Keratinocyte (primary cell): ENCODE measurements around the gene MAP3K5. TPM values are rescaled to one million over a fixed set of nuclear protein-coding genes. Genes with fewer than 3 reads are reported as not detected.

Experiments
- DNase-seq: peaks from one replicate; pipeline ENCODE4 v3.0.0-alpha.2; 2011; ENCODE audit warnings: low read depth, missing footprints, low spot score
- FAIRE-seq: peaks from 2 replicates; lab custom pipeline; 2011; peaks lifted over from hg19 to GRCh38; lab: Jason Lieb, UNC
- H2AFZ ChIP-seq: 2 replicates; pipeline ENCODE4 v1.6.0; 2012; ENCODE audit warnings: low read length, control low read depth, inconsistent platforms; ENCODE audit not compliant: control insufficient read depth
- H3K27ac ChIP-seq: 2 replicates; pipeline ENCODE4 v1.5.1; 2011; ENCODE audit warnings: low read length; ENCODE audit not compliant: control insufficient read depth, insufficient read depth
- H3K27me3 ChIP-seq: 3 replicates; pipeline ENCODE4 v1.6.0; 2011; ENCODE audit warnings: low read length; ENCODE audit not compliant: control insufficient read depth, insufficient read depth; ENCODE audit errors: extremely low read depth
- H3K36me3 ChIP-seq, 2 experiments: 2 replicates in 1 of 2; 3 replicates in 1 of 2; pipeline ENCODE4 v1.5.1; 2011; ENCODE audit warnings: low read length in 2 of 2, mild to moderate bottlenecking in 1 of 2; ENCODE audit not compliant: control insufficient read depth in 2 of 2, insufficient read depth in 2 of 2; ENCODE audit errors: extremely low read depth in 1 of 2
- H3K4me1 ChIP-seq: 3 replicates; pipeline ENCODE4 v1.5.1; 2011; ENCODE audit warnings: low read length; ENCODE audit not compliant: control insufficient read depth, insufficient read depth; ENCODE audit errors: extremely low read depth
- H3K4me2 ChIP-seq: 3 replicates; pipeline ENCODE4 v1.6.0; 2011; ENCODE audit warnings: low read depth, low read length; ENCODE audit not compliant: control insufficient read depth, insufficient read depth; ENCODE audit errors: extremely low read depth
- H3K4me3 ChIP-seq, 3 experiments: fragments of 200-600 bp in 1 of 3; sonication (generic) in 1 of 3; 2 replicates in 2 of 3; 3 replicates in 1 of 3; pipeline ENCODE4 v1.5.1; 2011 to 2016; ENCODE audit warnings: low read length in 3 of 3, mild to moderate bottlenecking in 3 of 3, control low read depth in 2 of 3, inconsistent platforms in 1 of 3, low read depth in 1 of 3, mixed read lengths in 1 of 3, mixed run types in 1 of 3, moderate library complexity in 1 of 3; ENCODE audit not compliant: control insufficient read depth in 2 of 3, insufficient read depth in 2 of 3; ENCODE audit errors: extremely low read depth in 1 of 3
- H3K79me2 ChIP-seq: 2 replicates; pipeline ENCODE4 v1.6.0; 2012; ENCODE audit warnings: low read length; ENCODE audit not compliant: control insufficient read depth, insufficient read depth
- H3K9ac ChIP-seq: 3 replicates; pipeline ENCODE4 v1.6.0; 2011; ENCODE audit warnings: low read length; ENCODE audit not compliant: control insufficient read depth, insufficient read depth; ENCODE audit errors: extremely low read depth
- H3K9me1 ChIP-seq: 3 replicates; pipeline ENCODE4 v1.6.0; 2011; ENCODE audit warnings: low read length; ENCODE audit not compliant: control insufficient read depth, insufficient read depth; ENCODE audit errors: extremely low read depth
- H3K9me3 ChIP-seq: 2 replicates; pipeline ENCODE4 v1.5.1; 2012; ENCODE audit warnings: low read depth, low read length; ENCODE audit not compliant: control insufficient read depth
- H4K20me1 ChIP-seq: 3 replicates; pipeline ENCODE4 v1.6.0; 2011; ENCODE audit warnings: low read length; ENCODE audit not compliant: control insufficient read depth, insufficient read depth; ENCODE audit errors: extremely low read depth
- EZH2 ChIP-seq: IDR thresholded peaks from one replicate; pipeline ENCODE4 v1.6.1; 2012; ENCODE audit warnings: inconsistent platforms, mild to moderate bottlenecking, low read length, moderate library complexity
- dilution Hi-C: fragments of 300-500 bp; cut with MboI; formaldehyde crosslinking; loops from one replicate; pipeline ENCODE4 v1.7.0; 2020; ENCODE audit warnings: low sequenced_read_pairs; ENCODE audit not compliant: extremely low pct_ligation_motif_present
- polyA plus RNA-seq, 5 experiments: library from polyadenylated mRNA; depleted of rRNA in 3 of 5; stranded (reverse) in 3 of 5; stranded (forward) in 1 of 5; unstranded in 1 of 5; fragments of >200 nt; gene quantifications; 1 replicate in 1 of 5; 2 replicates in 3 of 5; 3 replicates in 1 of 5; pipeline versions ENCODE4 v1.2.1 to v1.2.3, GENCODE V29; 2011 to 2012; ENCODE audit warnings: missing spikeins in 2 of 5, low read depth in 1 of 5, low replicate concordance in 1 of 5
- TF ChIP-seq, protein P1 (sequence below), 3 experiments: IDR thresholded peaks in 1 of 3; conservative IDR thresholded peaks in 1 of 3; optimal IDR thresholded peaks in 1 of 3; 2 replicates in 2 of 3; 3 replicates in 1 of 3; pipeline versions ENCODE3 to v1.5.1; 2011; ENCODE audit warnings: low read length in 3 of 3, mild to moderate bottlenecking in 3 of 3, moderate library complexity in 2 of 3, control low read depth in 1 of 3, inconsistent platforms in 1 of 3; ENCODE audit not compliant: insufficient read depth in 2 of 3; ENCODE audit errors: extremely low read depth in 1 of 3

The MAP3K5 gene
- polyA plus RNA-seq, 1 donor (not counting 4 experiments of a cell fraction or from before 2014, with no cell fraction given), result 3.4 TPM

DNA sequence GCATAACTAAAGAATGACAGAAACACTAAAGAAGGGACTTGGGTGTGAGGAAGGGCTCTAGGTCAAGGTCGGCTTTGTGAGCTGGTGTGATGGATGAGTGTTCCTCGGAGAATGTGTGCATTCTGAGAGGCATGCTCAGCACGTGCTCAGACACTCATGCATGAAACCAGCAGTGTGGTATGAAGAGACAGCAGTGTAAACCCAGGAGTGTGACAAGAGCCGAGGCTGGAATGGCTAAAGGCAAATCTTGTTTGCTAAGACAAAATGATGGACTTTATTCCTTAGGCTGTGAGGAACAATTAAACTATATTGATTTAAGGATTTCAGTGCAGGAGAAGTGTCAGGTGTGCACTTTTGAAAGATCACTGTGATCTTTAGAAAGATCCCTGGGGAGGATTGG, 134.6 kb downstream of the MAP3K5 start:
- Histone ChIP-seq H3K27me3 (no peaks in the 10 kb centered on the region), H3K4me2 (no peak overlapping the region), H3K9me3 (no peaks in the 10 kb centered on the region), H3K9ac (no peak overlapping the region), H2AFZ (no peak overlapping the region), H3K4me1 (no peaks in the 10 kb centered on the region), H3K36me3 (no peaks in the 10 kb centered on the region), H3K27ac (no peak overlapping the region), H4K20me1 (no peaks in the 10 kb centered on the region), H3K79me2 (no peaks in the 10 kb centered on the region), H3K9me1 (no peaks in the 10 kb centered on the region), H3K4me3 (no peak overlapping the region)
- peak; percentile 23 for FAIRE-seq
- no peak for DNase-seq
- dilution Hi-C loops, result no loop called here
- TF ChIP-seq EZH2, result no peak
- TF ChIP-seq, protein P1, sequence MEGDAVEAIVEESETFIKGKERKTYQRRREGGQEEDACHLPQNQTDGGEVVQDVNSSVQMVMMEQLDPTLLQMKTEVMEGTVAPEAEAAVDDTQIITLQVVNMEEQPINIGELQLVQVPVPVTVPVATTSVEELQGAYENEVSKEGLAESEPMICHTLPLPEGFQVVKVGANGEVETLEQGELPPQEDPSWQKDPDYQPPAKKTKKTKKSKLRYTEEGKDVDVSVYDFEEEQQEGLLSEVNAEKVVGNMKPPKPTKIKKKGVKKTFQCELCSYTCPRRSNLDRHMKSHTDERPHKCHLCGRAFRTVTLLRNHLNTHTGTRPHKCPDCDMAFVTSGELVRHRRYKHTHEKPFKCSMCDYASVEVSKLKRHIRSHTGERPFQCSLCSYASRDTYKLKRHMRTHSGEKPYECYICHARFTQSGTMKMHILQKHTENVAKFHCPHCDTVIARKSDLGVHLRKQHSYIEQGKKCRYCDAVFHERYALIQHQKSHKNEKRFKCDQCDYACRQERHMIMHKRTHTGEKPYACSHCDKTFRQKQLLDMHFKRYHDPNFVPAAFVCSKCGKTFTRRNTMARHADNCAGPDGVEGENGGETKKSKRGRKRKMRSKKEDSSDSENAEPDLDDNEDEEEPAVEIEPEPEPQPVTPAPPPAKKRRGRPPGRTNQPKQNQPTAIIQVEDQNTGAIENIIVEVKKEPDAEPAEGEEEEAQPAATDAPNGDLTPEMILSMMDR (optimal IDR thresholded peaks at IDR 0.05 in 1 of 3, IDR thresholded peaks at IDR 0.05 in 1 of 3, conservative IDR thresholded peaks at IDR 0.05 in 1 of 3; ENCODE audit: extremely low read depth in 1 of 3, insufficient read depth in 2 of 3, low read length in 3 of 3), result no peak

DNA sequence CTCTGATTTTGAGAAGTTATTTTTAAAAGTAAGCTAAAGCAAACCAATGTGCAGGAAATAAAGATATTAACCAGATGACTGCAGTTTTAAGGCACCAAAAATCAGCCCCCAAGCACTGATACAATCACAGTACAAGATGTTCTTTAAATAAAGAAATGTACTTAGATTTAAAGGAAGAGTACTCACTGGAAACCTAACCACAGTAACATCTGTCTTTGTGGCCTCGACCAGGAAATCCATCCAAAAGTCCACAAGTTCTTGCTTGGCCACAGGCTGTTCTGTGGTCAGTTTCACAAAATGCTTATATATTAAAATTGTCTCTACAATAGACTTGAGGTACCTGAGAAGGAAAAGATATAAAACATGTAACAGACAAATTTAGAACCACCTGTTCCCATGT, 136.2 kb downstream of the MAP3K5 start:
- no peaks in the 10 kb centered on the region for H3K9me3 ChIP-seq
- H2AFZ ChIP-seq, result no peak overlapping the region
- no peaks in the 10 kb centered on the region for H4K20me1 ChIP-seq
- DNase-seq (no peak), FAIRE-seq (no peak)
- dilution Hi-C loops, result no loop called here
- no peaks in the 10 kb centered on the region for H3K27me3 ChIP-seq
- no peaks in the 10 kb centered on the region for H3K9me1 ChIP-seq
- H3K4me1 ChIP-seq, result no peaks in the 10 kb centered on the region
- H3K9ac ChIP-seq, result no peak overlapping the region
- no peaks in the 10 kb centered on the region for H3K36me3 ChIP-seq
- no peak overlapping the region for H3K4me3 ChIP-seq
- H3K27ac ChIP-seq, result no peak overlapping the region
- TF ChIP-seq, protein P1 (optimal IDR thresholded peaks at IDR 0.05 in 1 of 3, IDR thresholded peaks at IDR 0.05 in 1 of 3, conservative IDR thresholded peaks at IDR 0.05 in 1 of 3; ENCODE audit: extremely low read depth in 1 of 3, insufficient read depth in 2 of 3, low read length in 3 of 3), result no peak
- no peak for TF ChIP-seq EZH2
- no peaks in the 10 kb centered on the region for H3K79me2 ChIP-seq
- no peak overlapping the region for H3K4me2 ChIP-seq
